ENCODE data around the gene EPB41L3.

Gene EPB41L3

DNA sequence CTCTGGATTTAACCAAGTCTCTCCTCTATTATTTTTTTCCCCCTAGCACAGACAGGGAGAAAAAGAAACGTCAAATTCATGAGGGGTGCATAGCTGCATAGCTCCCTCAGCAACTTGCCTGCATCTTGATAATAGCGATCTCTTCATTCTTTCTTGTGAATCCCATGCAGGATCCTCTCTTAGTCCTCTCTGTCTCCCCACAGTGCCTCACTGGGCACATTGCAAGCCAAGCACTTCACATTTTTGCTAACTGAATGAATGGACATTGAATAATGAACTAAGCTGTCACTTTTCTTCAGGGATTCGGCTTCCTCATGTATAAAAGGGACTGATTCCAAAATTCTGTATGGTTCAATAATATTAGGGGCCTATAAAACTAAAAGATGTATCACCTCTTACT lies 2.9 kb upstream of the EPB41L3 start:
- H3K36me3 ChIP-seq (replicated peaks; ENCODE audit: low read depth, low read length): no peaks in the 10 kb centered on the region
- H4K20me1 ChIP-seq (ENCODE audit: insufficient read depth, low read length): no peaks in the 10 kb centered on the region
- no peaks in the 10 kb centered on the region for H3K27me3 ChIP-seq (ENCODE audit: low read depth, low read length)
- H2AFZ ChIP-seq (ENCODE audit: low read depth, low read length): no peak overlapping the region
- H3K79me2 ChIP-seq (ENCODE audit: low read length): no peaks in the 10 kb centered on the region
- no peak overlapping the region for H3K9ac ChIP-seq (ENCODE audit: low read length)
- H3K4me3 ChIP-seq (ENCODE audit: low read length): no peak overlapping the region
- H3K4me2 ChIP-seq (ENCODE audit: low read length): no peak overlapping the region
- no peak for TF ChIP-seq EZH2phosphoT487 (IDR thresholded peaks at IDR 0.05; ENCODE audit: low read depth)
- TF ChIP-seq, protein P1, sequence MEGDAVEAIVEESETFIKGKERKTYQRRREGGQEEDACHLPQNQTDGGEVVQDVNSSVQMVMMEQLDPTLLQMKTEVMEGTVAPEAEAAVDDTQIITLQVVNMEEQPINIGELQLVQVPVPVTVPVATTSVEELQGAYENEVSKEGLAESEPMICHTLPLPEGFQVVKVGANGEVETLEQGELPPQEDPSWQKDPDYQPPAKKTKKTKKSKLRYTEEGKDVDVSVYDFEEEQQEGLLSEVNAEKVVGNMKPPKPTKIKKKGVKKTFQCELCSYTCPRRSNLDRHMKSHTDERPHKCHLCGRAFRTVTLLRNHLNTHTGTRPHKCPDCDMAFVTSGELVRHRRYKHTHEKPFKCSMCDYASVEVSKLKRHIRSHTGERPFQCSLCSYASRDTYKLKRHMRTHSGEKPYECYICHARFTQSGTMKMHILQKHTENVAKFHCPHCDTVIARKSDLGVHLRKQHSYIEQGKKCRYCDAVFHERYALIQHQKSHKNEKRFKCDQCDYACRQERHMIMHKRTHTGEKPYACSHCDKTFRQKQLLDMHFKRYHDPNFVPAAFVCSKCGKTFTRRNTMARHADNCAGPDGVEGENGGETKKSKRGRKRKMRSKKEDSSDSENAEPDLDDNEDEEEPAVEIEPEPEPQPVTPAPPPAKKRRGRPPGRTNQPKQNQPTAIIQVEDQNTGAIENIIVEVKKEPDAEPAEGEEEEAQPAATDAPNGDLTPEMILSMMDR (IDR thresholded peaks at IDR 0.05; ENCODE audit: low read depth, low read length): no peak
- H3K4me1 ChIP-seq (ENCODE audit: low read length): no peaks in the 10 kb centered on the region
- no peak overlapping the region for H3K27ac ChIP-seq (ENCODE audit: low read length)
- no peaks in the 10 kb centered on the region for H3K9me3 ChIP-seq (ENCODE audit: insufficient read depth, low read length)

DNA sequence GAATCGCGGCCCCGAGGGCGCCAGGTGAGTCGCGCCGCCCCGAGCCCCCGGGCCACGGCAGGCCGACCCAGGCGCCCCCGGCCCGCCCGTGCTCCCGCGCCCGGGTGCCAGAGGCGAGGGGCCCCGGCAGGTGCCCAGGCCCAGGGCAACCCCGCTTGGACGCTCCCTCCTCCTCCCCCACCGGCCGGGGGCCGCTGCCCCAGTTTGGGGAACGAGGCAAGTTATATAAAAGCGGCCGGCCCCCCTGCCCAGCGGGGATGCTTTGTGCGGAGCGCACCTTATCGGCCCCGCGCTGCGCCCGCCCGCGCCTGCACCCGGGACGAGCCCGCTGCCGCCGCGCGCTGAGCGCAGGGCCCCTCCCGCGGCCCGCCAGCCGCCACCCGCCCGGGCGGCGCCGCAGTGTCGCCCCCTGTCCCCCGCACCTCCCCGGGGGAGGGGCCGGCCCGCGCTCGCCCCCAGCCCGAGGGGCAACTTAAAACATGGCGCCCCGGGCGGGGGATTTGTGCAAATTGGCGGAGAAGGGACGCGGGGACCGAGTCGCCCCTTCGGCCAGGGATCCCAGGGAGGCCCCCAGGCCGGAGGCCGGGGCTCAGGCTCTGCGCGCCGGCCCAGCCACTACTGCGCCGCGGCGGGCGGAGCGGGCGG lies 639 bp downstream of the EPB41L3 start:
- no peak overlapping the region for H3K27ac ChIP-seq (ENCODE audit: low read length)
- H3K9ac ChIP-seq (ENCODE audit: low read length): no peak overlapping the region
- H3K27me3 ChIP-seq (ENCODE audit: low read depth, low read length): no peaks in the 10 kb centered on the region
- no peaks in the 10 kb centered on the region for H4K20me1 ChIP-seq (ENCODE audit: insufficient read depth, low read length)
- no peaks in the 10 kb centered on the region for H3K9me3 ChIP-seq (ENCODE audit: insufficient read depth, low read length)
- no peaks in the 10 kb centered on the region for H3K4me1 ChIP-seq (ENCODE audit: low read length)
- no peak overlapping the region for H3K4me3 ChIP-seq (ENCODE audit: low read length)
- H3K79me2 ChIP-seq (ENCODE audit: low read length): no peaks in the 10 kb centered on the region
- no peak for TF ChIP-seq EZH2phosphoT487 (IDR thresholded peaks at IDR 0.05; ENCODE audit: low read depth)
- TF ChIP-seq, protein P1 (IDR thresholded peaks at IDR 0.05; ENCODE audit: low read depth, low read length): no peak
- H3K4me2 ChIP-seq (ENCODE audit: low read length): no peak overlapping the region
- H2AFZ ChIP-seq (ENCODE audit: low read depth, low read length): no peak overlapping the region
- no peaks in the 10 kb centered on the region for H3K36me3 ChIP-seq (replicated peaks; ENCODE audit: low read depth, low read length)

DNA sequence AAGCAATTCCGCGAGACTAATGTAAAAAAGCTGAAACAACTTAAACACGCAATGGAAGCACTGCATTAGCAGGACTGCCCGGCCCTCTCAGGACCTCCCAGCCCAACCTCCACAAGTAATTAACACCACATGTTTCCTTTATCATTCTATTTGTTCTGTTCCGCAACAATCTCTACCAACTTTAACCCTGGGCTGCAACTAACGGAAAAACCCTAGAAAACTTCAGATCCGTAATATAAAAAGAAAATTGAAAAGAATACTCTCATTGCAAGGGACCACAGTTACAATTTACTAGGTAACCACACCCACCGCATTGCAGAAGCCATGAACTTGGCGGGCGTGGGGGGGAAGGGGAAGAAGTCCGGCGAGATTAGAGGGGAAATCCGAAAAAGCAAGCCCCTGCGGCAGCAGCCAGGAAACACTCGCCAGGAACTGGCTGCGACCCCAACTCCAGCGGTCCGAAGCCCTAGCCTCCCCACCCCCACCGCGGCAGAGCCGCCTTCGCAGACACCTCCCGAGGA lies 1.2 kb downstream of the EPB41L3 start:
- Histone ChIP-seq H3K27me3 (ENCODE audit: low read depth, low read length) (no peaks in the 10 kb centered on the region), H3K36me3 (replicated peaks; ENCODE audit: low read depth, low read length) (no peaks in the 10 kb centered on the region), H3K79me2 (ENCODE audit: low read length) (no peaks in the 10 kb centered on the region), H3K4me1 (ENCODE audit: low read length) (no peaks in the 10 kb centered on the region), H2AFZ (ENCODE audit: low read depth, low read length) (no peak overlapping the region), H3K9me3 (ENCODE audit: insufficient read depth, low read length) (no peaks in the 10 kb centered on the region), H3K4me3 (ENCODE audit: low read length) (no peak overlapping the region), H4K20me1 (ENCODE audit: insufficient read depth, low read length) (no peaks in the 10 kb centered on the region), H3K4me2 (ENCODE audit: low read length) (no peak overlapping the region), H3K27ac (ENCODE audit: low read length) (no peak overlapping the region), H3K9ac (ENCODE audit: low read length) (no peak overlapping the region)
- no peak for TF ChIP-seq EZH2phosphoT487 (IDR thresholded peaks at IDR 0.05; ENCODE audit: low read depth)
- TF ChIP-seq, protein P1 (IDR thresholded peaks at IDR 0.05; ENCODE audit: low read depth, low read length): no peak

DNA sequence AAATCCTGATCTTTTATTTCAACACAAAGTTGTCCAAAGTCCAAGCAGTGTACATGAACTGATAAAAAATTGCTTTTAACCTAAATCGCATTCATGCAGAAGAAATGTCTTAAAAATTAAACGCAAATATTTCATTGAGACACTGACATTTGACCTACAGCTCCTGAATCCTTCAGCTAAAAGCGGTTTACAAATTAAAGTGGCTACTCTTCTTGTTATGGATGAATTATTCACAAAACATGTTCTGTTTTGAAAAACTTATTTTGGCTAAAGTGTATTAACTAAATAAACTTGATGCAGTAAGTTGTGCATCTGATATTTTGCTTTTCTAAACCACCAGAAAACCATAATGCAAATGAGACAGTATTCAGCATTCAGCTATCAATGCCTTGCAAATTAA lies 2.2 kb downstream of the EPB41L3 start:
- Histone ChIP-seq H3K4me3 (ENCODE audit: low read length) (no peak overlapping the region), H4K20me1 (ENCODE audit: insufficient read depth, low read length) (no peaks in the 10 kb centered on the region), H3K27ac (ENCODE audit: low read length) (no peak overlapping the region), H3K4me2 (ENCODE audit: low read length) (no peak overlapping the region), H3K79me2 (ENCODE audit: low read length) (no peaks in the 10 kb centered on the region), H3K4me1 (ENCODE audit: low read length) (no peaks in the 10 kb centered on the region), H2AFZ (ENCODE audit: low read depth, low read length) (no peak overlapping the region), H3K27me3 (ENCODE audit: low read depth, low read length) (no peaks in the 10 kb centered on the region), H3K36me3 (replicated peaks; ENCODE audit: low read depth, low read length) (no peaks in the 10 kb centered on the region), H3K9ac (ENCODE audit: low read length) (no peak overlapping the region), H3K9me3 (ENCODE audit: insufficient read depth, low read length) (no peaks in the 10 kb centered on the region)
- no peak for TF ChIP-seq EZH2phosphoT487 (IDR thresholded peaks at IDR 0.05; ENCODE audit: low read depth)
- TF ChIP-seq, protein P1 (IDR thresholded peaks at IDR 0.05; ENCODE audit: low read depth, low read length): no peak

All from OCI-LY3 (cell line).